ENCODE measurements around the gene MAP2.

DNA sequence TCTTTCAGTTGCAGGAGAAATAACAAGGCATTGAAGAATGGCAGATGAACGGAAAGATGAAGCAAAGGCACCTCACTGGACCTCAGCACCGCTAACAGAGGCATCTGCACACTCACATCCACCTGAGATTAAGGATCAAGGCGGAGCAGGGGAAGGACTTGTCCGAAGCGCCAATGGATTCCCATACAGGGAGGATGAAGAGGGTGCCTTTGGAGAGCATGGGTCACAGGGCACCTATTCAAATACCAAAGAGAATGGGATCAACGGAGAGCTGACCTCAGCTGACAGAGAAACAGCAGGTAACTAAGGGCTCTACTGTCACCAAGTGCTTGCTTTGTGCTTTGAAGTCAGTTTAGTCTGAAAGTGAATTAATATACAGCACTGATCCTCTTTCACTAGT is 229.3 kb downstream of the MAP2 start:
- TF ChIP-seq, protein P1, sequence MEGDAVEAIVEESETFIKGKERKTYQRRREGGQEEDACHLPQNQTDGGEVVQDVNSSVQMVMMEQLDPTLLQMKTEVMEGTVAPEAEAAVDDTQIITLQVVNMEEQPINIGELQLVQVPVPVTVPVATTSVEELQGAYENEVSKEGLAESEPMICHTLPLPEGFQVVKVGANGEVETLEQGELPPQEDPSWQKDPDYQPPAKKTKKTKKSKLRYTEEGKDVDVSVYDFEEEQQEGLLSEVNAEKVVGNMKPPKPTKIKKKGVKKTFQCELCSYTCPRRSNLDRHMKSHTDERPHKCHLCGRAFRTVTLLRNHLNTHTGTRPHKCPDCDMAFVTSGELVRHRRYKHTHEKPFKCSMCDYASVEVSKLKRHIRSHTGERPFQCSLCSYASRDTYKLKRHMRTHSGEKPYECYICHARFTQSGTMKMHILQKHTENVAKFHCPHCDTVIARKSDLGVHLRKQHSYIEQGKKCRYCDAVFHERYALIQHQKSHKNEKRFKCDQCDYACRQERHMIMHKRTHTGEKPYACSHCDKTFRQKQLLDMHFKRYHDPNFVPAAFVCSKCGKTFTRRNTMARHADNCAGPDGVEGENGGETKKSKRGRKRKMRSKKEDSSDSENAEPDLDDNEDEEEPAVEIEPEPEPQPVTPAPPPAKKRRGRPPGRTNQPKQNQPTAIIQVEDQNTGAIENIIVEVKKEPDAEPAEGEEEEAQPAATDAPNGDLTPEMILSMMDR (optimal IDR thresholded peaks at IDR 0.05 in 1 of 3, IDR thresholded peaks at IDR 0.05 in 1 of 3, conservative IDR thresholded peaks at IDR 0.05 in 1 of 3; ENCODE audit: extremely low read depth in 1 of 3, insufficient read depth in 2 of 3, low read length in 3 of 3), result no peak
- no peak for TF ChIP-seq EZH2 (IDR thresholded peaks at IDR 0.05; ENCODE audit: low read length)
